HG03520 (cell line): ENCODE results near the gene PCDH9.

Source experiments
- ATAC-seq: cut with Tn5 transposase; IDR thresholded peaks from one replicate; pipeline ENCODE4 v1.9.1; 2021; ENCODE audit warnings: mild to moderate bottlenecking, moderate library complexity; ENCODE audit not compliant: unreplicated experiment

PCDH9 gene

GRCh38 chr13:67168384-67168783 lies 61.8 kb downstream of the PCDH9 start:
- ATAC-seq, result no peak

DNA sequence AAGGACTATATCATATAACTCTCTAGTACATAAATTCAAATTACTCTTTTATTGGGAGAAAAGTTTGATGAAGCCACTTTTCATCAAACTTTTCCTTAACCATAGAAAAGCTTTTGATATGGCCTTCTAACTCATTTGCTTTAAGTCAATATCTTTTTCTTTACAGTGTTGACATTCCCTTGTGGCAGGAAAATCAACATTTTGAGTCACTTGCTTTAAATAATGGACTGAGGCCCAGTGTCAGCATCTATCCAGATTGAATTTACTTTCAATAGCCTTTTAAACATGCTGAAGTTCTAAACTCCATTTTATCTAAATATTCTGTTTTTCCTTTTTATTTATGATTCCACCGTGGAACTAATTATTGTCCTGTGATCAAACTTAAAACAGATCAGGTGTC lies 62.7 kb downstream of the PCDH9 start:
- ATAC-seq, result no peak

DNA sequence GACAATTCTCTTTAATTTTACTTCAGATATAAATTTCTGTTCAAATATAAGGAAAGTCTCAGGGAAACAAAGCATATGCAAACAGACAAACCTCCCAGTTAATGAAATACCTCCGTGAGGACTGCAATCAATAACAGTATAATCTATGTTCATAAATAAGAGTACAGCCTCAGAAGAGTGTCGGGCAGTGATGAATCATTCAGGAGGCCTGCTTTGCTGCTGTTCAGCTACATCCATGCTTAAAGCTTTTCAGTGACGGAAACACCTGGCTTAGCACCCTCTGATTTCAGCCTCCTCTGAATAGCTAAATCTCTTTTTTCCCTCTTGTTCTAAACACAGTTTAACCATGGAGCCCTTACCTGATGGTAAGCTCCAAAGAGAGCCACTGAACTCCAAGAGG lies 69.0 kb downstream of the PCDH9 start:
- ATAC-seq, result no peak

DNA sequence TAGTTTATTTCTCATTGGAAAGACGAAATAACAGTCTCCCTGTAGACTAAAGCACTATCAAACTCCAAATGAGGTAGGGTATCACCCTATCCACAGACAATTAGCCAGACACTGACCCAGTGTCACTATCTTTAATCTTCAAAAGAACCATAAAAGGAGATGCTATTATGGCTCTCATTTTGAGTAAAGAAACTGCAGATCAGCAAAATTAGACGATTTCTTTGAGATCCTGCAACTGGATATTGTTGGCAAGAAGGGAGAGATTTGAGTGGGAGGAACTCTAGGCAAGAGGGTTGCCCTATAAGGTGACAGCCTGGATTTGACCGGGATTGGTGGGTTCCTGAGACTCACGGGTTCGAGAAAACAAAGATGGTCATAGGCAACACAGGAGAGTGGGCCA lies 71.2 kb downstream of the PCDH9 start:
- no peak for ATAC-seq

- no peak for ATAC-seq
These were observed 73.4 kb downstream of the PCDH9 start for GRCh38 chr13:67156723-67157060.

DNA sequence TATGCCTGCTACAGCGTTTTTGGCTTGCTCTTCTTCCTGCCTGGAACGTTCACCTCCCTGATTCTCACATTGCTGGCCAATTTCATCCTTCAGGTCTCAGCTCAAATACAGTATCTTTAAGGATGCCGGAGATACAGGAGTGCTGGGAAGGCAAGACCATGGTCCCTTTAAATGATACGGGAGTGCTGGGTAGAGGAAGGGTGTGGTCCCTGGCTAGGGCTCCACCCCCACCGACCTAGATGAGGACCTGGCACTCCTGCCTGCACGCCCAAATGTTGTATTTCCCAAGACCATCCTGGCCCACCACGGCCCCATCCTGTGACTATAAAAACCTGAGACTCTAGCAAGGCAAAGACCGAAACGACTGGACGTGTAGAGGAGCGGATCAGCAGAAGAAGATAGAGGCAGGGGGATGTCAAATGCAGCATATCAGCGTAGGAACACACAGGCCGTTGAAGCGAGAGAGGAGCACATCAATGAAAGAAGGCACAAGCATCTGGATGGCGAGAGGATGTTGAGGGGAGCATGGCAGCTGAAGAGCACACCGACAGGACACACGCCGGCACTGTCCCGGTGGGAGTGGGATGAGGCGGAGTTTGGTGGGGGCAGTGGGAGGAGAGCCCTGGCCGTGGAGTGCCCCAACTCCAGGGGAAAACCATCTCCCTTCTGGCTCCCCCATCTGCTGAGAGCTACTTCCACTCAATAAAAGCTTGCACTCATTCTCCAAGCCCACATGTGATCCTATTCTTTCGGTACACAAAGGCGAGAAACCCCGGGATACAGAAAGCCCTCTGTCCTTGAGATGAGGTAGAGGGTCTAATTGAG lies 74.0 kb downstream of the PCDH9 start:
- ATAC-seq, result no peak

- ATAC-seq, result no peak
These were observed 78.1 kb downstream of the PCDH9 start for GRCh38 chr13:67152085-67152484.

DNA sequence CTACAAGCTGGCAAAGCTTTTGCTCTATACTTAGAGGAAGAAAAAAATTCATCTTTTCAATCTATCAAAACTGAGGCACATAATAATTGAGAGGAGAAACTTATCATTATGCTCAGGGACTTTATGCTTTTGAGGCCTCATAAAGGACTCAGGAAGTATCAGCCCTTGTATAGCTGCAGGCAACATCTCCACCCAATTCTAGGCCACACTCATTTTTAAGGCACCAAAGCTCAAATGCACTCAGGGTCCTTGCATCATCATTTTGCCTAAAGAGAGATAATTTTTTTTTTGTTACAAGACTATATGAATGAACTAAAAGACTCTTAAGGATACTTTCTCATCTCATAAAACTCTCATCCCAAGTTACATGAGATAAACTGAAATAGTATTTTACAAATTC lies 78.5 kb downstream of the PCDH9 start:
- no peak for ATAC-seq

- no peak for ATAC-seq
These were observed 79.5 kb downstream of the PCDH9 start for GRCh38 chr13:67150608-67151007.

DNA sequence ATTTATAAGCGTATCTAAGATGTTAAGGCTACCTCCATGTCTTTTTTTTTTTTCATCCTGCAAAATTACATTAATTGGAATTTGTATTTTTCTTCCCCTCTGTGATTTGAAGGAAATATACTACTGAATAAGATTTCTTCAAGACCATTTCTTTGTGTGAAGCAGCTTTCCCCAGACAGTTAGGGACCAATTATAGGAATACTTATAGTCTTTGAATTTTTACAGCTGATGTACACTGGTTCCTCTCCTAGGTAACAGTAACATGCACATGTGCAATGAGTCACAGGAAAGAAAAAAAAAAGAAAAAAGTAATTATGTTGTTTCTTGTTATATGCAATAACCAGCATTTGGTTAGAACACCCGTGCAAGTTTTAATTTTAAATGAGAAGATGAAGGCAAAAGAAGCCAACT lies 82.0 kb downstream of the PCDH9 start:
- no peak for ATAC-seq

DNA sequence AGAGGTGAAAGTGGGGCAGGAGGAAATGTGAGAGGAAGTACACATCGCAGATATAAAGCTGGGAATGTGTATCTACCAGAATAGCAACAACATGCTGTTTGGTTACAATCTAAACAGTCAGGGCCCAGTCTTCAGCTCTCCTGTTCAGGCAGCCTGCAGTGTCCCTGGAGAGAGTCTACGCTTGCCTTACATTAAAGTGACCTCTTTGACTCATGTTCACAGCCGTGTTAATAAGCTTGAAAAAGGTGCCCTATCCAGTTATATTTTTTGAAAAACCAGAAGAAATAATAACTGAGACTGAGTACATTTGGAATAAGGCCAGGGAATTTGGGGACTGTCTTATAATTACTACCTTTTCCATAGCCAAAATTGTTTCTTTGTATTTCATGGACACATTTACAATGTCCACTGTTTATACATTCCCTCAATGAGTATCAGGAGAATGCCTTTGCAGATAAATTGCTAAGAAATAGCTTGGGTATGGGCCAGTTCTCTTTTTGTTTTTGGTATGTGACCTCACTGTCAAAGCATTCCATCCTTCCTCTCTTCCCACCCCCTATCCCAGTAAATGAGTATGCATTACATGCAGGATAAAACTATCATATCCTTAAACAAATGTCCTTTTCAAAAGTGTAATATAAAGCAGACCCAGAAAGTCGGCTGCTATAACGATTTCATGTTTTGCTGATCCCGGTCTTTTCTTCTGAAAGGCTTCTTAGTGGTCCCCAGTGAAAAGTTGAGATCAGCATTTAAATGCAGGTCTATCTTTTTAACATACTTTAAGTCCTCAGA lies 82.6 kb downstream of the PCDH9 start:
- no peak for ATAC-seq

GRCh38 chr13:67146523-67147130 lies 83.5 kb downstream of the PCDH9 start:
- ATAC-seq, result no peak

- no peak for ATAC-seq
These were observed 84.2 kb downstream of the PCDH9 start for GRCh38 chr13:67145950-67146349.

DNA sequence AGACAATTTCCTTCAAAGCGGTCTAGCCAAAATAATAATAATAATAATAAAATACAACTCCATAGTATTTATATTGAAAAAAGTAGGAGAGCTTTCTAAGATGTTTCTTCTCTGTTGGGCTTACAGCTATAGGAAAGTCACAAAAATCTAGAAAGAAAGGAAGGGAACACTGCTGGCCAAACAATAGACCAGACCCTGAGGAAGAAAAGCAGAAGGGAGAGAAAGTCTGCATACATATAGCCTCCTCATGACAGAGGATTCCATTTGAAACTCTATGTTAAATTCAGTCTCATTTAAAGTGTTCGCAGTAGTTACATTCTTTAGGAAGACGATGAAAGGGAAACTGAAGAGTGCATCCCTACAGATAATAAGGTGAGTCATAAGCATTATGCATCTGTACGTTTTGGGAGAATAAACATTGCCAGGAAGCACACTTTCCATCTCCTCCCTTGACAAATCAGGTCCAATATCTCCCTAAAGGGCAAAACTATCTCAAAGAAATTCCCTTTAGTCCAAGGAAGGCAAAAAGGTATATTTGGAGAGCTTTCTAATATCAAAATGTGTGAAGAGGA lies 86.5 kb downstream of the PCDH9 start:
- ATAC-seq, result no peak

DNA sequence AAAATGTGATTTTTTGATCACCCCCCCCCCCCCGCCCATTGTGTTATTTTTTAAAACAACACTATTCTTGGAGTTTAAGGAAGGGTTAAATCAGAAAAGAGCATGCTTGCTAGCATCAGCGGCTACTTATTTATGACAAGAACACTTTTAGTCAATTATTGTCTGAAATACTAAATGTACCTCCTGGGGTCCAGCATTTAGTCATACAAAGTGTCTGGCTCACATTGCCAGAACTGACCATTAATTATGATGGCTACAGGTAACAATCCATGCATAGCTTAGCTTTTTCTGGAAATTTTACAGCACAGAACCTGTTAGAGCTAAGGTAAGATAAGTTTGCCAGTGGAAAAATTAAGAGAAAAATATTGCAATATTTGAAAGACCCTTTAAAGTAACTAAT lies 90.1 kb downstream of the PCDH9 start:
- no peak for ATAC-seq

DNA sequence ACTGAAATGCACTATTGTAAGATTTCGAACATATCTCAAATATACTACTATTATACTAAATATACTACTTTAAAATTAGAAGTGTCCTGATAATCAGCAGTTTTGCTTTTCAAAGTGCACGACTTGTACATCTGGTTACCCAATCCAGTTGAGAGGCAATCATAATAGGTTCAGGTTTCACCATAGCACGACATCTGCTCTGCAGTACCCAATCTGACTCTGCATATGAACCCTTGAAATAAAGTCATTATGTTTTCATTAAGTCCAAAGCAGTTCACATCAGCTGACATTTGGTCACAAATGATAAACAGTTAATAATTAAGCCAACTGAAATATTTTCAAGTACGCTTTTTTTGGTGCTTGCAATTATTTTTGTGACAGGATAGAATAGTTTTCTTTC lies 90.6 kb downstream of the PCDH9 start:
- ATAC-seq, result no peak

- ATAC-seq, result no peak
These were observed 91.2 kb downstream of the PCDH9 start for GRCh38 chr13:67138970-67139369.

GRCh38 chr13:67137044-67137735 lies 92.9 kb downstream of the PCDH9 start:
- ATAC-seq, result no peak

- no peak for ATAC-seq
These were observed 94.0 kb downstream of the PCDH9 start for GRCh38 chr13:67136157-67136556.

DNA sequence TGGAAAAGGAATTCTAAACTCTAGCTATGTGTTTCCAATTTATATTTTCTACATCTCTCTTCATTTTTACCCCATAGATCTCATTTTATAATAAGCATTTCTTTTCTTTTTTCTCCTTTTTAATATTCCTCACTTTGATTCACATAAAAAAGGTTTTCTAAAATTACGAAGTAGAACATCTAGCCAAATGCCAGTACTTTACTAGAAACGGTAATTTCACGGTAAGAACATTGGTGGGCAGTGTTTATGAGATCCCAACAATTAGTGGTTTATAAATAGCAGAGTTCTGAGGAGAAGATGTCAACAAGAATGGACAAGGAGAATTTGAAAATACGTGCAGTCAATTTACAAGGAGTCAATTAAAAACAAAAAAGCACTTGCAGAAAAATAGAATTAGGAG lies 94.8 kb downstream of the PCDH9 start:
- ATAC-seq, result no peak
